Stimulated activated CD4-positive, alpha-beta T cell treated with anti-CD3 and anti-CD28 coated beads, Interleukin-12 subunit alpha, Interleukin-12 subunit beta, amount 100 ng/mL, for 4 hours (primary cell): Measurements from ENCODE around the gene CDHR3.

Experiments
- DNase-seq: peaks from one replicate; pipeline ENCODE4 v3.0.0-alpha.2; 2020

CDHR3 gene

DNA sequence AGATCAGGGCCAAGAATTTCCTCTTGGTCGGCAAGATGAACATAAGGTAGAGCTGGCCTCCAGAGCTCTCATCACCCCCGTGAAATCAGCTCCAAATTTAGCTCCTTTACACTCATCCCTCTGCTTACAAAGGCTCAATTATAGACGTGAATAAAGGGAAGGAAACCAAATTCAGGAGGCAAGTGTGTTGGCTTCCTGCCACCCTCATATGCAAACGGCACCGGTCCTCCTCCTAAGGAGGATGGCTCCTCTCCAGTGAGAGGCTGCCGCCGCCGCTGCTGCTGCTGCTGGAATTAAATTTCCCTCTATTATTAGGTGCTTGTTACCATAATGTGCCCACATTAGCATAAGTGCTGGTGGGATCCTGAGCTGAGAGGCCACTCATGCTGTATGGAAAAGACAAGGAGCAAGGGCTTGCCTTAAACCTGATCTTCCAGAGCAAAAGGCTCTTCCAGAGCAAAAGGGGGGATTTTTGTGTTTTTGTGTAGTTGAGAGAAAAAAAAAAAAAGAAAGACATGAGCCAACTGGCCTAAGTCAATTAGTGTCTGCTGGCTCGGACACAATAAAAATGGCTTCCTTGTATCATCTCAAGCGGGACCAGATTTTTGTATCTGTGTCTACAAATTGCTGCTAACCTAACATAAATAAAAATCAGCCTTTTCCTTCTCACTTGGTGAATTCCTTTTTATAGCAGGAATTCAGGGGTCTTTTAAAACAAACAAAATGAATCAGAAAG lies 68.4 kb downstream of the CDHR3 start:
- no peak for DNase-seq

DNA sequence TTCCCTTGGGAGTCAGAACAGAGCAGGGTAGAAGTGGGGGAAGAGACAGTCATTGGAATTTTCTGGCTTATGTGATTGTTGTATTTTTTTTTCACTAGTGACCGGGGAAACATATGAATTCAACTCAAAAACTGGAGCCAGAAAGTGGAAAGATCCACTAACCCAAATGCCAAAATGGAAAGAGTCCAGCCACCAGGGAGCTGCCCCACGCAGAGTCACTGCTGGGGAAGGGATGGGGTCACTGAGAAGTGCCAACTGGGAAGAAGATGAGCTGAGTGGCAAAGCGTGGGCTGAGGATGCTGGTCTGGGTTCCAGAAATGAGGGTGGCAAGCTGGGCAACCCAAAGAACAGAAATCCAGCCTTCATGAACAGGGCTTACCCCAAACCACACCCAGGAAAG lies 69.2 kb downstream of the CDHR3 start:
- DNase-seq, result no peak

DNA sequence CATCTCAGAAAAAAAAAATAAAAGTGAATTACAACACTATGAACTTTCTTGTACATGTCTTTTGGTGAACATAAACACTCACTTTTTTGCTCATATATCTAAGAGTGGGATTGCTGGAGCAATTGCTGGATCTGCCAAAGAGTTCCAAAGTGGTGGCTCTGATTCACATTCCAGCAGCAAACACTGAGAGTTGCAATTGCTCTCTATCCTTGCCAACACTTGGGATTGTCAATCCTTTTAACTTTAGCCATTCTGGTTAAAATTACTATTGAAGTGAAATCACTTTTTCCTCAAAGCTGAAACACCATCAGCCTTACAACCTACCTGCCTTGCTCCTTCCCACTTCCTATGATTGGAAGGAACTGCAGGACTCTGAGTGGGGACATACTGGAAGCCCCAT lies 70.7 kb downstream of the CDHR3 start:
- no peak for DNase-seq

DNA sequence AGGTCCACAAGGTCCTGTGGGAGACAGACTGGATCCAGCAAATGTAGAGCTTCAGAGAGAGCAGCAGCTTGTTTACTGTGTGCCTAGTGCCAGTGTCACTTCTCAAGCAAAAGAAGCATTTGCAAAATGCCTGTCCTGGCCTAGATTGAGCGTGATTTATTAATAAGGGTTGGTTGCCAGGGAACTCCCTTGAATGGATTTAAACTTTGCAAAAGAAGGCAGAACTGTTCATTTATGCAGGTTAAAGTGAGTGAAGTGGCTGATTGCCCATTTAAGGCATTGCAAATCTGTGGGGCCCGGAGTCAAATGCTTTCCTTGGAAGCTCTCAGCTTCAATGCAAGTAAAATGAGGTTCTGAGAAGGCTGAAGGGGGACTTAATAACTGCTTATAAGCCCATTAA lies 71.3 kb downstream of the CDHR3 start:
- no peak for DNase-seq

DNA sequence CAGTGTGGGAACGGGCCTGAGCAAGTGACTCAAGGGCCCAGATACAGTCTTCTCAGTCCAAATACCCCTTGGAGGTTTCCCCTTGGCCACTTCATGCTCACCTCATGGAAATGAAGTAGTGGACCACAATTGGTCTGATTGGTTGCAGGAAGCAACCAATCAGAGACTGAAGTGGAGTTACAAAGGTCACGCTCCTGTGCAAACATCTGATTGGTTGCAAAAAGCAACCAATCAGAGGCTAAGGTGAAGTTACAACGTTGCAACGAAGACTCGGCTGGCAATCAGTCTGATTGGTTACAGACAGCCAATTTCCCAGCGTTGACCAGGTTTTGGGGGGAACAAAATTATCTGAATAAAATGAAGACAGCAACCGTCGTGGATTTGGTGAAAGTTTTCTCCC lies 72.5 kb downstream of the CDHR3 start:
- no peak for DNase-seq

DNA sequence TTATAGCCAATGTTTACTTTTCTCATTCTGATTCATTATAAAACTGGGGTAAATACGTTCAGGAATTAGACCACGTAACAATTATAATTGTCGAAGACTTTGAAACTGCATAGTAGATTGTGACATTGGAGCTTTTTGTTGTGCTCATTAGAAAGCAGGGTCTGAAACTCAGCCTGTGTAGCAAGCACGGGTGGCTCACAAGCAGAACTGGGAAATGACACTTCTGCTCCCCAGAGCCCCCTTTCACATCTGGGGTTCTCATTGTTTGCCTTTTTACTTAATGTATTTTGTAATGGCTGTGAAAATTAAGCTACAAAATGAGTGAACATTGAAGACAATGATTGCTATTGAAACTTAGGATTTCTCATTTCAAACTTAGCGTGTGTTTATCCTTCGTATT lies 72.9 kb downstream of the CDHR3 start:
- no peak for DNase-seq

DNA sequence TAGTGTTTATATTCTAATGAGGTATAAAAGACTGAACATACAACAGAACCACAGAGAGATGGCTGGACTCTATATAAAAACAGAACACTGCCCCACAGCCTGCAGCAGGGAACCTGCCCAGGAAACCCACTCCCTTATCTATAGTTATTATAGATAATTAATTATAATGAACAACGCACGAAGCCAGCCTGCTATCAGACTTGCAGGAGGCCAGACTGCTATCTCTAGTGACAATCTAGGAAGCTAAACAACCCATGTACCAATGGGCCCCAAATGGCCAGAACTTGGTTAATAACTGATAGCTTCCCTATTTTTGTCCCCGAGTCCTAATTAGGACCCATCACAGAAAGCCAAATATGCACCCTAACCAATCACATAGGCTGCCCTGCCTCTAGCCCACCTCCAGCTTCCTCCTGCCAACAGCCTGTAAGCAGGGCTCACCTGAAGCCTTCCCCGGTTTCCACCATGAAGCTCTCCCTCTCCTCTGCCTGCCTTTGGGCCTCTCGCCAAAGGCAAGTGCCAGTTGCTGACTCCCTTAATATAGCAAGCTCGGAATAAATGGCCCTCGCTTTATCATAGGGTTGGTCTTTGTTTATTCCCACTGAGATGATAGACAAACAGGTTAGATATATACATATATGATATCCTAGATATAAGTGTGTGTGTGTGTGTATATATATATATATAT lies 74.6 kb downstream of the CDHR3 start:
- DNase-seq, result no peak

DNA sequence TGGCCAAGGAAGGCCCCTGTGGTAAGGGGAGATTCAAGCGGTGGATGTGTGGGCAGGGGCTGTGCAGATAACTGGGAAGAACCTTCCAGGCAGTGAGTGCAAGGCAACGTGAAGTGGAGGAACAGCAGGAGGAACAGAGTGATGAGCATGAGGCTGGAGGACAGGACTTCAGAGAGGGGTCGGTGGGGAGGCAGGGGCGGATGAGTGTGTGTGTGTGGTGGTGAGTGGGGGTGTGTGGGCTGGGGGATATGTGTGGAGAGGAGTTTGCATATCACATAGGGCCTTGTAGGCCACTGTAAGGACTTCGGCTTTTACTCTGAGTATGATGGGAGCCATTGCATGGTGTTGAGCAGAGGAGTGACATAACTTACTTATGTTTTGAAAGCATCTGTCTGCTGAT lies 75.2 kb downstream of the CDHR3 start:
- no peak for DNase-seq

DNA sequence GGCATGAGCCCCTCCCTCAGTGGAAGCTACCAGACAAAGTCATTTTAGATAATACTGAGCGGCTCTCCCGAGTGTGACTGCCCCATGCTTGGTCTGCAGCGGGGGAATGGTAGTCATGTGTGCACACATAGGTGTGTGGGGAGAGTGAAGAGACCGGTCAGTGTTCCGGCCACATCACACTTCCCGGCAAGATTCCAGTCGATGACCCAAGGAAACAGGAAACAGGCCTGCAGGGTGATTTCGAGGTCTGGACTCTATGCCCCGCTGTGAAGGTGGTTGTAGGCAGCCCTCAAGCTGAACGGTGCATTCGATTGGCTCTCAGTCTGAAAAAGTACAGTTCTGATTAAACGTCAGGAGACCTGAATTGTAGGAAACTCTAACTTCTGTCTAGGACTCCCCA lies 75.9 kb downstream of the CDHR3 start:
- no peak for DNase-seq

DNA sequence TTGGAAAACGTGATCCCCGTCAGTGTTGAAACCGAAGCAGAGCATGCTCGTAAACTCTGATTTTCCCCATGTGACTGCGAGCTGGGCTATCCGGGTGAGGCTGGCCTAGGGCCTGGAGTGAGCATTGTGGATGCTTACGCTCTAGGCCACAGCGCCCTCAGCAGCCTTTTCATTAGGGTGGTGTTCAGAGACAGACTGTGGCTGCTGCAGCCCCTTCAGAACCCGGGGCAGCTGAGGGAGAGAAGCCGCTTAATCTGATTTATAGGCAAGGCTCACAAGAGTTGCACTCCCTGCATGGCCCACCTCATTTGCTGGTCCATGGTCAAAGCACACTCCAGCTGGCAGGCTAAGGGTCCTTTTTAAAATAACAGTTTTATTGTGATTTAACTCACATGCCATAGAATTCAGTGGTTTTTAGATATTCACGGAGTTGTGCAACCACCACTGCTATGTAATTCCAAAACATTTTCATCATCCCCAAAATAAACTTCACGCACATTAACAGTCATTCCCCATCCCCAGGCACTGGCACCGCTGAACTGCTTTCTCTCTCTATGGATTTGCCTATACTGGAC lies 76.5 kb downstream of the CDHR3 start:
- DNase-seq, result no peak

DNA sequence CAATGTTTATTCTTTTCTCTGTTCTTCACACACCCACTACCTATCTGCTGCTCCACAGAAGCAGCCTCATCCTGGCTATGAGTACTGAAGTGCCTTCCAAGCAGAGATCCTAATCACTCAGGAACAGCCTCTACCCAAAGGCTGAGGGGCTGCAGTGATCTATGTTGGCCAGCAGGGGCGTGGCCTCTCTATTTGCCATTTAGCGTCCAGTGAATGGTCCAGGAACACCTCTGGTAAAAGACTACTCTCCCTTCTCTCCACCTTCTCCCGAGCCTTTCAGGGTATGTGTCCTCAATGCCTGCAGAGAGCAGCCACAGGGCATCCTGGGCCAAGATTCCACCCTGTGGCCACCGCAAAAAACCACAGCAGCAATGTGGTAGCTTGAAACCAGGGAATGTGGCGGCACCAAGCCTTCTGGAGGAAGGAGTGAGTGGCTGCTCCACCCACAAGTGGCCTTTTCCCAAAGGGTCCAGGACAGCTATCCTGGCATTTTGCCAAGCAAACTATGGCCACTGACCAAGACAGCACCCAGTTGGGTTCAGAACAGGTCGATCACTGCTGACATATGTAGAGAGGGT lies 78.2 kb downstream of the CDHR3 start:
- peak; percentile 30 for DNase-seq

DNA sequence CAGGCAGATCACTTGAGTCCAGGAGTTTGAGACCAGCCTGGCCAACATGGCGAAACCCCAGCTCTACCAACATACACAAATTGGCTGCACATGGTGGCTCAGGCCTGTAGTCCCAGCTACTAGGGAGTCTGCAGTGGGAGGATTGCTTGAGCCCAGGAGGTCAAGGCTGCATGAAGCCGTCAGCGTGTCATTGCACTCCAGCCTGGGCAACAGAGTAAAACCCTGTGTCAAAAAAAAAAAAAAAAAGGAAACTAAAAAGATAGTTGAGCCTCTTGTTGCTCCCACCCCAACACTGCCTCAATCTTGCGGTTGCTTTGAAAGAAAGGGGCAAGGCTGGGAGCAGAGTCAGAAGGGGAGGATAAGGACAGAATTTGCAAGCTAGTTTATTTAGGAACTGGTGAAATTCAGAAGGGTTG lies 79.1 kb downstream of the CDHR3 start:
- DNase-seq, result no peak

DNA sequence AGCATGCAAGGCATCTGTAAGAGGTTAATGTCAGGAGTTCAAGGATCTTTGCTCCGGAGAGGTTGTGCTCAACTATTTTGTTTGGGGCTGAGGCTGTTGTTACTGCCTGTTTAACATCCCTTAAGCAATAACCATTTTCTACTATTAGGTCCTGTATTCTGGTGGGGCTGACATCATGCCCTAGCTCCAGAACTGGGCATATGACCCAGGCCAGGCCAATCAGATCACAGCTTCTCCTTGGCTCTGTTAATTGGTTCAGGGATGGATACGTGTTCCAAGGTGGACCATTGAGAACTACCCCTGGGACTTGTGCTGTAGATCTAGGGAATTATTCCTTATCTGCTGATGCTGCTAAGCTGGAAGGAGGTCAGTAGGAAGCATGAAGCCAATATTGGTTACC lies 82.1 kb downstream of the CDHR3 start:
- no peak for DNase-seq

DNA sequence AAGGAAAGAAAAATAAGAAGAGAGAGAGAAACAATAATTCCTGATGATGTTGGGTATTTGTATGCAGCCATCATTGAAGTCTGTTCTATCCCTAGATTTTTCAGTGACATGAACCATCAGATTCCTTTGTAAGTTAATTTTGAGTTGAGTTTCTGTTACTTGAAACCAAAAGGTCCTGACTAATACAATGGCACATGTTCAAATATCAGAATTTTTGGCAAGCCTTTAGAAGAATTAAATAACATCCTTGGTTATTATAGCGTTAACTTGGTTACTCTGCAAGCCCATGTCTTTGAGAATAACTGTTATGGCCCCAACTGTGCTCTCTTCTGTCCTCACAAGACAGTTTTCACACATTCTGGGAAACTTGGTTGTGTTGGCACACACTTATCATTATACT lies 82.5 kb downstream of the CDHR3 start:
- DNase-seq, result no peak

DNA sequence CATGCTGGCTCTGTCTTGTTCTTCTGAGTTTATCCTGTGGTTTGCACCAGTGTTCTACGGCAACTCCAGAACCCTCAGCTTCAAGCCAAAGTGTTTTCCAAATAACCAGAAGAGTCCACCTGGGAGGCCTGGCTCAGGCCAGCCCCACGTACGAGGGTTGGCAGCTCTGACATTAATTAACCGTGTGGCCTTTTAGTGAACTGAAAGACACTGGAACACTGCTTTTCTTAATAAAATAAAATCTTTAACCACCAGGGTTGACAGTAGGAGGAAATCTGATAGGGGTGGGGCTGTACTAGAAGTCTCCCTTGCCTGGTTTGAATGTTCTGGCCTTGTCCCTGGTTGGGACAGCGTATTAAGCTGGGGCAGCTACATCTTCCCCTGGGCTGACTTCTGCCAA lies 84.1 kb downstream of the CDHR3 start:
- DNase-seq, result no peak

DNA sequence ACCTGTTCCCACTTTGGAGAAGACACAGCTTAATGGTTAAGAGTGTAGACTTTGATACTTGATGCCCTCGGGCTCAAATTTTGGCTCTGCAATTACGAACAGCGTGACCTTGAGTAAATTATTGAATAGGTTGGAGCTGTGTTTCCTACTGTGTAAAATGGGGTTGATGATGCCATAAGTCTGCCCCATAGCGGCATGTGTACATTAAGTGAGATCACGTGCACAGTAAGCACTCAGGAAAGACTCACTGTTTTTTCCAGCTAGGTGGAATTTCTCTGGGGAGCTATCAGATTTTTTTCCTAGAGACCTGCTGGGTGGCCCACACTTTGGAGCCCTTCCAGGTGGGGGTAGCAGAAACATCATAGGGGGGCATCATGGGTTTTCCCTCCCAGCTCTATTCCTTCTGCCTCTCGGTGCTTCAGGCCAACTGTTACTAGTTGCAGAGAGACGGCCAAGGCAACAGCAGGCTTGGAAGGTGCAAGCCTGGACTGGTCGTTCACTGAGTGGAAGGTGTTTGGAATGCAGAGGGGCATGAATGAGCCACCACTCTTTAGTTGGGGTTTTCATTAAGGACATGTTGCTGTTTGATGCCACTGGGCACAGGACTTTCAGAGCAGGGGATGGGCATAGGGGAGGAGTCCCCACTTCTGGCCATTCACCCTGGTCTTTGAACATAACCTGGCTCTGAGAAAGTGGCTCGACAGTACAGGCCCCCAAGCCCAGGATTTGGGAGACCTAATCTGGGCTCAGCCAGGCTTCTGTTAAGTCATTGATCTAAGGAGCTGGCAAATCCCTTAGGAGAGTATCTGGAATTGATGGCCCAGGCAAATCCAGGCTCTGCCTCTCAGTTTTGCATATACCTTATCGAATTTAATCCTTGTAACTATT lies 85.0 kb downstream of the CDHR3 start:
- DNase-seq, result no peak

DNA sequence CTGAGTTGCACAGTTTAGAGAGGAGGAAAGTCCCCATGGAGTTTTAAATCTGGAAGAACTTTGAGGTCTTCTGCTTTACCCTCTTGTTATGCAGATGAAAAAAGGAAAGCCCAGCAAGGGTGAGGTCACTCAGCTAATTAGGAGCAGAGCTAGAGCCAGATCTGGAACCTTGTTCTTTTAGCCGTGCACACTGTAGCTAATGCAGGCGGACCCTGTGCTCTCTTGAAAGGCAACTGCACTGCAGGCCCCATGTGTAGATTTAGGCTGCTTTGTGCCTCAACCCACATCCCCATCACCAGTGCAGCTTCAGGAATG lies 85.6 kb downstream of the CDHR3 start:
- DNase-seq, result no peak

DNA sequence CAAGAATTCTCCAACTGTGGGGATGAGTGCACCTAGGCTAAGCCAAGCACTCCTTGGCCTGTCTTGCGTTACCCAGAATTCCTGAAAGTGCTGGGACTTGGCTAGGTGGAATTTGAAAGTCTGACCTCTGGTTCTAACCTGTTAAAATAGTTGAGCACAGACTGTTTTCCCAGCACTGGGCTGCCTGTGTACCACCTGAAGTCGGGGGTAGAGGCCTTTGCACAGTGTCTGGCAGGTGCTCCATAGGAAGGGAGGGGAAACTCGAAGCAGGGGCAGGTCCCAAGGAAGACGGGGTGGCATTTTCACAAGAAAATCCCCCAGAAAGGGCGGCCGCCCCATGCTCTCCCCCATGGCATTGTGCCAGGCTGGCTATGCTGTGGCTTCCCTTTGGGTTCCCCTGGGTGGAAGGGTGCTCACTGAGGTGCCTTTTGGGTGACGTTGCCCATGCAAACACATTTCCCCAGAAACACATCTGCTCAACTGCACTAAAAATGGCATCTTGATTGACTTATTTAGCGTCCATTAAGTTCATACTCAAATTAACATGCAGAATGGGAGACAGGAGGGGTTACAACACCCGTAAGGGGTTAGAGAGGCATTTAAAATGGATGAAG lies 86.2 kb downstream of the CDHR3 start:
- DNase-seq, result no peak

DNA sequence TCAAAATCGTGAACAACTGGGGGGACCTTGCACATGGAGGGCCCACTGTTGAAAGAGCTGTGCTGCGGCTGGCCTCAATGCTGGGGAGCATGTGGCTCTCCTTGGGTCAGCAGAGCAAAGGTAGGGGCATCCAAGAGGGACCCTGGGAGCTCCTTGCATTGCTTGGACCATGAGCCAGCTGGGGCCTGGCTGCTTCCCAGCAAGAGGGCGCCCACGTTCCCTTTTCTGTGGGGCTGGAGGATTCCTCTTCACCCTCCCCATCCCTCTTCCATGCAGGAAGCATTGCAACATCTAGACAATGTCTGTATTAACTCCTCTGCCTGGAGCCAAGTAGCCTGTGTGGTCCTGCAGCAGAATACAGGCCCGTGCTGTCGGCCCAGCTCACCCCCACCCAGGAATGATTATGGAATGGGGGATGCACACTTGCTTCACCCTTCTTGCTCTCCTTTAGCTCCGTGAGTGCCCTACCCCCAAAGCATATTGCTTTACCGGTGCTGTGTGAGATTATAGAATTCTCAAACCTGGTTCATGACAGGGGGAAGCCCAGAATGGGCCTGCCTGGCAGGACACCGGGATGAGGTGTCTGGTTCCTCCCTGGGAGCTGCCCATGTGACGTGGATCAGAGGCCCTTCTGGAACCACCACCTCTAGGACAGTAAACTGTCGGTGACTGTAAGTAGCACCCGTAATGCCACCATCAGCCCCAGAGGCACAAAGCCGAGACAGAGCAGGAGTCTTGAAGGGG lies 87.1 kb downstream of the CDHR3 start:
- DNase-seq, result no peak

DNA sequence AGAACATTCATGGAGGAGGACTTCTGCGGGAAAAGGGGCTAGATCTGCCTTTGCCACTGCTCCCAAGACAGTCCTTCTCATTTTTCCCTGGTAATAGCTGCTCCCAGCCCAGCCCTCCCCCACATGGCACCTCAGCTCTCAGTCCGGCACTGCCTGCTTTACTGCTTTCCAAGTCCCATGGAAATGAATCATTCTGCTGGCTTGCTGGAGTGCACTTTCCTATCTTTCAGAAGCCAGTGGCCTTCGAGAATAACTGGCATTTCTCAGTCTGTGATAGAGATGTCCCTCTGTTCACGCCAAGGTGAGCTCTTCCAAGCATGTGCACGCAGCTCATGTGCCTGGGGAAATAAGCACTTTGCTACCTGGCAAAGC lies 87.7 kb downstream of the CDHR3 start:
- no peak for DNase-seq

DNA sequence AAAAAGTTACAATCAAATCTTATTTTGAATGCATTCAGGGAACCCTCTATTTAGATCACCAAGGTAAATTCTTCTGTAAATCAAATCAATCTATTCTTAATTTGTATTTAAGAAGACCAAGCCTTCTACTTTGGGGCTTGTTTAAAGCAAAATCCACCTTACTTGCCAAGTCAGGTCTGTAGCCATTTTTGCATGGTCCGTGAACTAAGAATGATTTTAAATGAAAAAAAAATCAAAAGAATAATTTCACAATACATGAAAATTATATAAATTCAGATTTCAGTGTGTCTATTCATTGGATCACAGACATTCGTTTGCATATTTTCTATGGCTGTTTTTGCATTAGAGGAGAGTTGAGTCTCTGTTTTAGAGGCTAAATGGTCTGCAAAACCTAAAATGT lies 89.6 kb downstream of the CDHR3 start:
- DNase-seq, result no peak

DNA sequence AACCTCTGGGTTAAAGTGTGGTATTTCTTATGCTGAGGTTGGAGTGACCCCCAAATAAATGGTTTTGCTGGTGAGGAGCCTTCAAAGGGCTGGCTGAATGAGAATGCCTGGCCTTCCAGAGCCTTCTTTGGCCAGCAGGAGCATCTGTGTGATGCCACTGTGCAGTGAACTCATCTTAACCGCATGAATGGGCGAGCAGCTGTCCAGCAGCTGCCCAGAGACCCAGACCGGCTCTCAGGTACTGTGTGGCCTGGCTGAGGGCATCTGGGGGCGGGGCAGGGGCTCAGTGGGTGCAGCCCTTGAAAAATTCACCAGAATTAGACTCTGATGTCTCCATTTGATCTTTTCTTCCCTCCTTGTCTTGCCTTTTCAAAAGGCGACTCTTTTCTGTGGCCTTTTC lies 90.0 kb downstream of the CDHR3 start:
- DNase-seq, result no peak
